A549 (cell line): ENCODE measurements around the gene AFG3L2. TPM values are rescaled to one million over a fixed set of nuclear protein-coding genes. Genes with fewer than 3 reads are reported as not detected.

Source experiments
- ATAC-seq, 2 experiments: fragments of 200-7000 bp in 1 of 2; fragments of >200 bp in 1 of 2; cut with Nextera tagmentation in 1 of 2; cut with Tn5 transposase in 1 of 2; 3 replicates each; pipeline versions ENCODE4 v1.8.0 to v1.9.1; 2018 to 2020; ENCODE audit warnings: mild to moderate bottlenecking in 1 of 2, moderate library complexity in 1 of 2
- CTCF ChIA-PET: fragments of 300-600 bp; sonication (Branson Sonifier 250); formaldehyde crosslinking; extraction: SDS; loops from one replicate; lab custom pipeline; 2021; ENCODE audit warnings: antibody characterized with exemption, inconsistent platforms; lab: Yijun Ruan, JAX
- POLR2A ChIA-PET: fragments of 350-600 bp; formaldehyde crosslinking; extraction: SDS; loops from one replicate; lab custom pipeline; 2021; ENCODE audit warnings: antibody characterized with exemption, inconsistent platforms; lab: Yijun Ruan, JAX
- DNase-seq, 2 experiments: peaks; one replicate each; pipeline versions ENCODE4 v3.0.0 to v3.0.0-alpha.2; 2011 to 2016; ENCODE audit warnings: low read depth in 1 of 2, low spot score in 1 of 2
- FAIRE-seq: peaks from 2 replicates; lab custom pipeline; 2011; peaks lifted over from hg19 to GRCh38; lab: Jason Lieb, UNC
- H3K27ac ChIP-seq, 2 experiments: fragments of >200 bp; sonication (Bioruptor Twin); formaldehyde crosslinking; 3 replicates each; pipeline ENCODE4 v1.5.1; 2016 to 2017
- H3K4me1 ChIP-seq: fragments of >200 bp; sonication (Bioruptor Twin); formaldehyde crosslinking; 3 replicates; pipeline ENCODE4 v1.6.1; 2016
- H3K4me2 ChIP-seq: fragments of >200 bp; sonication (Bioruptor Twin); formaldehyde crosslinking; 3 replicates; pipeline ENCODE4 v1.6.1; 2016
- H3K4me3 ChIP-seq: fragments of >200 bp; sonication (Bioruptor Twin); formaldehyde crosslinking; 3 replicates; pipeline ENCODE4 v1.5.1; 2016
- H3K9me3 ChIP-seq: fragments of >200 bp; sonication (Bioruptor Twin); formaldehyde crosslinking; 3 replicates; pipeline ENCODE4 v1.6.1; 2016
- CBX2 ChIP-seq: fragments of 200-600 bp; sonication (generic); IDR thresholded peaks from 2 replicates; pipeline ENCODE4 v1.6.1; 2016; ENCODE audit warnings: low read depth, mild to moderate bottlenecking, borderline replicate concordance
- CTCF ChIP-seq: fragments of >200 bp; sonication (Bioruptor Twin); formaldehyde crosslinking; IDR thresholded peaks from 3 replicates; pipeline ENCODE4 v1.5.1; 2016
- EHMT2 ChIP-seq: fragments of 200-600 bp; sonication (generic); IDR thresholded peaks from 2 replicates; pipeline ENCODE4 v1.6.1; 2016; ENCODE audit warnings: antibody characterized with exemption, low read depth, mild to moderate bottlenecking, moderate library complexity
- EP300 ChIP-seq, 2 experiments: fragments of >200 bp; sonication (Bioruptor Twin); formaldehyde crosslinking; IDR thresholded peaks; 2 replicates in 1 of 2; 3 replicates in 1 of 2; pipeline ENCODE4 v1.6.1; 2016 to 2017
- FOSB ChIP-seq: fragments of 250-450 bp; sonication (Bioruptor Pico); IDR thresholded peaks from 2 replicates; pipeline ENCODE4 v1.5.0; 2020; ENCODE audit warnings: mild to moderate bottlenecking, moderate library complexity
- FOSL2 ChIP-seq, 2 experiments: fragments of 450-650 bp in 1 of 2; fragments of >200 bp in 1 of 2; sonication (Bioruptor Twin) in 1 of 2; formaldehyde crosslinking; IDR thresholded peaks; 2 replicates each; pipeline versions ENCODE4 v1.5.0 to v1.6.1; 2016 to 2020; ENCODE audit warnings: mild to moderate bottlenecking in 1 of 2, moderate library complexity in 1 of 2
- HDAC2 ChIP-seq: fragments of 200-600 bp; sonication (generic); IDR thresholded peaks from 2 replicates; pipeline ENCODE4 v1.6.1; 2016
- HEYL ChIP-seq: fragments of 250-450 bp; sonication (Bioruptor Pico); IDR thresholded peaks from 2 replicates; pipeline ENCODE4 v1.8.0; 2021; ENCODE audit warnings: mild to moderate bottlenecking, moderate library complexity
- HOXB5 ChIP-seq: fragments of 250-450 bp; sonication (Bioruptor Pico); IDR thresholded peaks from 2 replicates; pipeline ENCODE4 v1.5.0; 2020; ENCODE audit warnings: mild to moderate bottlenecking, moderate library complexity
- JUN ChIP-seq, 2 experiments: fragments of >200 bp; sonication (Bioruptor Twin); formaldehyde crosslinking; IDR thresholded peaks; 2 replicates in 1 of 2; 3 replicates in 1 of 2; pipeline ENCODE4 v1.6.1; 2016 to 2017
- JUNB ChIP-seq: fragments of >200 bp; sonication (Bioruptor Twin); formaldehyde crosslinking; IDR thresholded peaks from 2 replicates; pipeline ENCODE4 v1.6.1; 2016
- KDM5A ChIP-seq: fragments of 200-600 bp; sonication (generic); IDR thresholded peaks from 2 replicates; pipeline ENCODE4 v1.6.1; 2016; ENCODE audit warnings: antibody characterized with exemption, mild to moderate bottlenecking
- MAZ ChIP-seq: fragments of 150-350 bp; IDR thresholded peaks from 2 replicates; pipeline ENCODE4 v1.6.1; 2014; ENCODE audit warnings: antibody characterized with exemption, low read depth, low read length, borderline replicate concordance
- MYC ChIP-seq: IDR thresholded peaks from 2 replicates; pipeline ENCODE4 v1.6.1; 2012; ENCODE audit warnings: mild to moderate bottlenecking, inconsistent platforms, low read length, improper control_type of control experiment, borderline replicate concordance
- NR3C1 ChIP-seq: fragments of >200 bp; sonication (Bioruptor Twin); formaldehyde crosslinking; IDR thresholded peaks from 3 replicates; pipeline ENCODE4 v1.6.1; 2017
- RAD21 ChIP-seq, 2 experiments: fragments of >200 bp in 1 of 2; sonication (Bioruptor Twin) in 1 of 2; formaldehyde crosslinking in 1 of 2; IDR thresholded peaks in 1 of 2; conservative IDR thresholded peaks in 1 of 2; 2 replicates in 1 of 2; 3 replicates in 1 of 2; pipeline ENCODE4 v1.6.1; 2012 to 2018; ENCODE audit warnings: inconsistent platforms in 1 of 2
- RARB ChIP-seq: fragments of 250-450 bp; sonication (Bioruptor Pico); IDR thresholded peaks from 2 replicates; pipeline ENCODE4 v1.8.0; 2021; ENCODE audit warnings: mild to moderate bottlenecking, moderate library complexity
- RCOR1 ChIP-seq: fragments of 150-350 bp; IDR thresholded peaks from 2 replicates; pipeline ENCODE4 v1.6.1; 2014; ENCODE audit warnings: antibody characterized with exemption, low read length, low read depth
- REST ChIP-seq: fragments of 200-600 bp; sonication (generic); IDR thresholded peaks from 2 replicates; pipeline ENCODE4 v1.6.1; 2016; ENCODE audit warnings: antibody characterized with exemption, mild to moderate bottlenecking, moderate library complexity
- SMC3 ChIP-seq: fragments of >200 bp; sonication (Bioruptor Twin); formaldehyde crosslinking; IDR thresholded peaks from 3 replicates; pipeline ENCODE4 v1.6.1; 2018; ENCODE audit warnings: inconsistent platforms
- WGBS: methylation state at CpG from one replicate; pipeline ENCODE4 v1.1.6; 2017; ENCODE audit errors: missing lambda C conversion rate; 5-methylcytosine and 5-hydroxymethylcytosine counted together
- polyA plus RNA-seq, 4 experiments: library from polyadenylated mRNA; depleted of rRNA in 3 of 4; stranded (reverse); fragments of >200 nt; fragmentation: RNase III in 1 of 4; extraction: RNeasy Plus Mini Kit Qiagen cat#74134 plus additional on column Dnase treatment in 1 of 4; gene quantifications; 2 replicates in 3 of 4; 3 replicates in 1 of 4; pipeline ENCODE4 v1.2.3, GENCODE V29; 2011 to 2017
- TF ChIP-seq, protein P1 (sequence below): fragments of 450-650 bp; IDR thresholded peaks from 2 replicates; pipeline ENCODE4 v1.6.1; 2014; ENCODE audit warnings: antibody characterized with exemption
- TF ChIP-seq, protein P2 (sequence below): fragments of >200 bp; sonication (Bioruptor Twin); formaldehyde crosslinking; IDR thresholded peaks from 2 replicates; pipeline ENCODE4 v1.6.1; 2016

Gene AFG3L2
- polyA plus RNA-seq, 2 of the 4 experiments (the other 2 are of a cell fraction): 33.7 to 56.4 TPM

DNA sequence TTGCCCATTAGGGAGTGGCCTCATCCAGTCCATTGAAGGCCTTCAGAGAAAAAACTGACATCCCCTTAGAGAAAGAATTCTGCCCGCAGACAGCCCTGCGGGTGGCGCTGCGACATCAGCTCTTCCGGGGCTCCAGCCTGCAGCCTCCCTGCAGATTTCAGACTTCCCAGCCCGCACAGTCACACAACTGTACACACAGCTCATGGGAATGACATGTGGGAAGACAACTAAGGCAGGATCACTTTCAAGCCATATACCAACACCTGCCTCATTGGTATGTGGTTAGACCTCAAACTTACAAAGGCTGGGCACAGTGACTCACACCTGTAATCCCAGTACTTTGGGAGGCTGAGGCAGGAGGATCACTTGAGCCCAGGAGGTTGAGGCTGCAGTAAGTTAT is 93.8 kb downstream of the AFG3L2 start:
- ChIA-PET CTCF (interaction anchor here (0.8 to 3.6 kb wide), 3 partner anchors 11 to 24 kb away, joined by 3 to 31 read pairs (median 7); no protein-coding TSS in a partner anchor), POLR2A (no interaction called here)
- peak in 1 of 2 experiments; percentile 27 for DNase-seq
- Histone ChIP-seq H3K27ac (no peak overlapping the region), H3K4me2 (no peak overlapping the region), H3K4me1 (peaks cover 4% of the 10 kb centered on the region; the same call in 2 of the 3 replicates), H3K4me3 (no peak overlapping the region), H3K9me3 (no peaks in the 10 kb centered on the region)
- ATAC-seq: peak in 1 of 2 experiments; percentile 21; a peak in 2 of 6 replicates
- TF ChIP-seq, protein P1, sequence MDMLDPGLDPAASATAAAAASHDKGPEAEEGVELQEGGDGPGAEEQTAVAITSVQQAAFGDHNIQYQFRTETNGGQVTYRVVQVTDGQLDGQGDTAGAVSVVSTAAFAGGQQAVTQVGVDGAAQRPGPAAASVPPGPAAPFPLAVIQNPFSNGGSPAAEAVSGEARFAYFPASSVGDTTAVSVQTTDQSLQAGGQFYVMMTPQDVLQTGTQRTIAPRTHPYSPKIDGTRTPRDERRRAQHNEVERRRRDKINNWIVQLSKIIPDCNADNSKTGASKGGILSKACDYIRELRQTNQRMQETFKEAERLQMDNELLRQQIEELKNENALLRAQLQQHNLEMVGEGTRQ: no peak
- TF ChIP-seq FOSB (CRISPR knock-in tag): no peak
- peak in 1 of 2 experiments; percentile 28; a peak in 2 of 5 replicates for TF ChIP-seq RAD21 (conservative IDR thresholded peaks at IDR 0.05 in 1 of 2, IDR thresholded peaks at IDR 0.05 in 1 of 2)
- TF ChIP-seq MYC: no peak
- no peak for TF ChIP-seq EHMT2
- TF ChIP-seq KDM5A: no peak
- 43% methylated on average over 2 of the region's 6 CpGs for WGBS
- FAIRE-seq: no peak

- H3K27ac ChIP-seq: no peak overlapping the region
Observed at GRCh38 chr18:12282442-12283039, 94.5 kb downstream of the AFG3L2 start.

More at GRCh38 chr18:12282442-12283039, 94.5 kb downstream of the AFG3L2 start:
- ATAC-seq (peak in 1 of 2 experiments; percentile 40; a peak in 1 of 6 replicates), DNase-seq (peak in 1 of 2 experiments; percentile 11), FAIRE-seq (no peak)
- TF ChIP-seq HEYL: no peak
- no peak for TF ChIP-seq KDM5A
- TF ChIP-seq HOXB5: no peak
- no peak for TF ChIP-seq EHMT2
- no peak for TF ChIP-seq SMC3
- no peak for TF ChIP-seq MAZ
- TF ChIP-seq NR3C1: no peak
- no peak for TF ChIP-seq CBX2
- TF ChIP-seq RCOR1: no peak
- TF ChIP-seq FOSL2 (IDR thresholded peaks at IDR 0.05): no peak
- TF ChIP-seq FOSL2 (CRISPR knock-in tag; IDR thresholded peaks at IDR 0.05): no peak
- no peak for TF ChIP-seq RARB
- no peak for TF ChIP-seq HDAC2
- TF ChIP-seq REST: no peak
- TF ChIP-seq, protein P2, sequence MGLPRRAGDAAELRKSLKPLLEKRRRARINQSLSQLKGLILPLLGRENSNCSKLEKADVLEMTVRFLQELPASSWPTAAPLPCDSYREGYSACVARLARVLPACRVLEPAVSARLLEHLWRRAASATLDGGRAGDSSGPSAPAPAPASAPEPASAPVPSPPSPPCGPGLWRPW: no peak
- TF ChIP-seq EP300 (IDR thresholded peaks at IDR 0.05): no peak
- no peak for TF ChIP-seq JUN (IDR thresholded peaks at IDR 0.05)
- TF ChIP-seq CTCF: no peak
- no peak for TF ChIP-seq JUNB
- TF ChIP-seq RAD21 (conservative IDR thresholded peaks at IDR 0.05 in 1 of 2, IDR thresholded peaks at IDR 0.05 in 1 of 2): no peak
- no peak overlapping the region for H3K4me2 ChIP-seq
- POLR2A ChIA-PET: no interaction called here
- CTCF ChIA-PET: interaction anchor here (1.4 to 3.6 kb wide), 2 partner anchors 11 to 17 kb away, joined by 7 to 31 read pairs; no protein-coding TSS in a partner anchor
- no peak overlapping the region for H3K4me3 ChIP-seq
- 61% methylated on average over 9 of the region's 9 CpGs for WGBS
- H3K9me3 ChIP-seq: no peaks in the 10 kb centered on the region
- 0 out of 3 replicates have a peak, but pooled peaks cover 3% of the 10 kb centered on the region for H3K4me1 ChIP-seq
